Prostate gland (tissue), 2 donors: ENCODE data around the gene ELK3.

Source experiments
- CTCF ChIP-seq, 4 experiments: fragments of 200-600 bp in 2 of 4; fragments of 450-650 bp in 2 of 4; sonication (generic) in 2 of 4; IDR thresholded peaks; 1 replicate in 3 of 4; 2 replicates in 1 of 4; pipeline ENCODE4 v1.5.1; 2016 to 2019; ENCODE audit warnings: antibody characterized with exemption in 4 of 4, mild to moderate bottlenecking in 2 of 4, moderate library complexity in 2 of 4
- POLR2A ChIP-seq: fragments of 450-650 bp; IDR thresholded peaks from one replicate; pipeline ENCODE4 v1.6.1; 2016; ENCODE audit warnings: antibody characterized with exemption, mild to moderate bottlenecking
- POLR2AphosphoS5 ChIP-seq: sonication (generic); formaldehyde crosslinking; IDR thresholded peaks from one replicate; pipeline ENCODE4 v1.6.1; 2017; ENCODE audit warnings: antibody characterized with exemption

DNA sequence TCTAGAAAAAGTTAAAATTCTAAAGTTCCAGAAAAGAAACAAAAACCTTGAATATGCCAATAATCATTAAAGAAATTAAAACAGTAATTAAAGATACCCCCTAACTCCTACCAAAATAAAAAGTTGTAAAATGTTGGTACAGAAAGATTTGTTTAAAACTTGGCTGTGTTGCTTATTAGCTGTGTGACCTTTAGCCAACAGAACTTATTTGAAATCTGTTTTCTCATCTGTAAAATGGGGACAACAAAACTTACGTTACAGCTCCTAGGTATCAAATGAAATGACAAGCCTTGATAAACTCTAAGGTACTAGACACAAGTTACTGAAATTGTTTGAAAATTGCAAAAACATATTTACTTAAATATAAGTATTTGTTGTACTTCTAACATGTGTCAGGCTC is 71.7 kb downstream of the ELK3 start:
- TF ChIP-seq CTCF (IDR thresholded peaks at IDR 0.05) (no peak), POLR2A (no peak), POLR2AphosphoS5 (no peak)
